Measurements from ENCODE around the gene PPM1B. TPM values are rescaled to one million over a fixed set of nuclear protein-coding genes. Genes with fewer than 3 reads are reported as not detected.
"Not testable (repeated sequence)": the region's sequence is repeated elsewhere in the genome, so short reads cannot be mapped to it uniquely, and the experiment has no call there.

The PPM1B gene
- total RNA-seq, 1 experiment from 2014 or later: 23.0 TPM

DNA sequence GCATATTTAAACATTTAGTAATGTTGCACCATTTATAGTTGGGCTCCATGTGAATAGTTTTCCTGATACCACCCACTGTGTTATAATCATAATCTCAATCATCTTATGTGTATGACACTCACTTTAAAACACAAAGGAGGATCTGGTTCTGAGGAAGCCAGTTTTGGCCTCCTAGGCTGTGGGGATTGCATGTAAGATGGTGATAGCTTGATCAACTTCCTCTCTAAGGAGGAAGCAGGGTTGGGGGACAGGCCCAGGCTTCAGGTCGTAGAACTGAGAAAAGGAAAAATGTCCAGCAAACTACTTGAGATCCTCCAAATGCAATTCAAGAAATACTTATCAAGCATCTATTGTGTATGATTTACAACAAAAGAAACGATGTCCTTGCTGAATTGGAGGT, 4.9 kb upstream of the PPM1B start:
- no peak for DNase-seq (ENCODE audit: low read depth)

GRCh38 chr2:44164617-44165016, 4.1 kb upstream of the PPM1B start:
- DNase-seq (ENCODE audit: low read depth): no peak

GRCh38 chr2:44166096-44166495, 2.6 kb upstream of the PPM1B start:
- no peak for DNase-seq (ENCODE audit: low read depth)

- DNase-seq (ENCODE audit: low read depth): no peak
Observed at GRCh38 chr2:44167311-44167907, 1.3 kb upstream of the PPM1B start.

GRCh38 chr2:44167908-44168680, 581 bp upstream of the PPM1B start:
- DNase-seq (ENCODE audit: low read depth): peak; percentile 99

DNA sequence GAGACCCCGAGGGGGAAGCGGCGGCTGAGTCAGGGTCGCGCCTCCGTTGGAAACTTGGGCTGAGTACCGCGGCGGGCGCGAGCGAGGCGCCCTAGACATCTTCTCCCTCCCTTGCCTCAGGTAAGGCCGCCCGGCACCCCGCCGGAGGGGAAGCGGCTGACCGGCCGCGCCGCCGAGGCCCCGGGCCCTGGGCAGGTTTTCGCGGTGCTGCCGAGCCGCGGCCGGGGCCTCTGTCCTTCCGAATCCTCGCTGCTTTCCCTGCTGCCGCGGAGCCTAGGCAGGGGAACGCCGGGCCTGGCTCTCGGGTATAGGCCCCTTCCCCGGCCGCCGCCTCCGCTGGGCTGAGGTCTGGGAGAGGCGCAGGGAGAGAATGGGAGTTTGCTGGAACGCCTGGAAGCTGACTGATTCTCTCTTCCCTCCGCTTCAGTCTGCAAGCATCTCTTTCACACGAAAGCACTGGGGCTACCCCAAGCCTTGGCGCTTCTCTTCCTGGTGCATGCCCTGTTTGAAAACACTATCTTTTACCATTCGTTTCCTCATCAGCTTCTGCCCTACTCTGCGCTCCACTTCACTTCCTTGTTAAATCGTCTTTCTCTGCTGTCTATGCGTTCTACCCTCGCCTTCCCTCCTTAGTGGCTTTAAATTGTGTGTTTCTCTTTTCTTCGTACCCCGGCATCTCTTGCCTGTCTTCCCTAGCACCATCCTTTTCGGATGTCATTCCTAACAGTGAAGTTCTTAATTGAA, 652 bp downstream of the PPM1B start:
- DNase-seq (ENCODE audit: low read depth): peak; percentile 56

DNA sequence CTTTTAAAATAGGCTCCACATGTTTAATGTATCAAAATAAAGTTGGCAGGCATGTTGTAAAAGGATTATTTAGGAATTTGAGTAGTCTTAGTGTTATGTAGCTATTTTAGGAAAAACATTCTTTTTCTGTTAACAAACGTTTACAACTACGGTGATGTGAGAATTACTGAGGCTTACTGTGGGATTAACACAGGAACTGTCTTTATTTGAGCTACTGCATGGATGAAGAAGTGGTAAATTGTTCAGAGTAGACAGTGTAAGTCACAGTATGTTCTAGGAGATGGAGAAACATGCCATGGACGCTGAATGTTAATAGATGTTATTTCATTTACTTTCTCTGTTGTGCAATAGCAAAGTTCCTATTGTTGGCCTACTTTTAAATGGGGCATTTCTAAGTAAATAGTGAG, 1.6 kb downstream of the PPM1B start:
- no peak for DNase-seq (ENCODE audit: low read depth)

GRCh38 chr2:44171018-44171417, 2.3 kb downstream of the PPM1B start:
- peak; percentile 17 for DNase-seq (ENCODE audit: low read depth)

DNA sequence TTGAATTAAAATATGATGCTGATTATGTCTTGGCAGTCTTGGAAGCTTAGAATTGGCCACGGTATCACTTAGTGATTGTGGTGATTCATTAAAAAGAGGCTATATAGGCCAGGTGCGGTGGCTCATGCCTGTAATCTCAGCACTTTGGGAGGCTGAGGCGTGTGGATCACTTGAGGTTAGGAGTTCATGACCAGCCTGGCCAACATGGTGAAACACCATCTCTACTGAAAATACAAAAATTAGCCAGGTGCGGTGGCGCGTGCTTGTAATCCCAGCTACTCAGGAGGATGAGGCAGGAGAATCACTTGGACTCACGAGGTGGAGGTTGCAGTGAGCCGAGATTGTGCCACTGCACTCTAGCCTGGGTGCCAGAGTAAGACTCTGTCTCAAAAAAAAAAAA, 2.8 kb downstream of the PPM1B start:
- not testable (repeated sequence) for DNase-seq (ENCODE audit: low read depth)

DNA sequence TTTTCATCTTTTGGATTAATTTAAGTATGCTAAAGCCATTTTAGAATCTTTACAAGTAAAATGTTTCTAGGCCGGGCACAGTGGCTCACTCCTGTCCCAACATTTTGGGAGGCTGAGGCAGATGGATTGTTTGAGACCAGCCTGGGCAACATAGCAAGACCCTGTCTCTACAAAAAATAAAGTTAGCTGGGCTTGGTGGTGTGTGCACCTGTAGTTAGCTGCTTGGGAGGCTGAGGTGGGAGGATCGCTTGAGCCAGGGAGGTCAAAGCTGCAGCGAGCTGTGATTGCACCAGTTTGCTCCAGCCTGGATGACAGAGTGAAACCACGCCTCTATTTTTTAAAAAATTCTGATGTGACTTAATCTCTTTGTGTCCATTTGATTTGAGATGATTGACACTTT, 3.9 kb downstream of the PPM1B start:
- no peak for DNase-seq (ENCODE audit: low read depth)

- no peak for DNase-seq (ENCODE audit: low read depth)
Observed at GRCh38 chr2:44178950-44179349, 10.3 kb downstream of the PPM1B start.

DNA sequence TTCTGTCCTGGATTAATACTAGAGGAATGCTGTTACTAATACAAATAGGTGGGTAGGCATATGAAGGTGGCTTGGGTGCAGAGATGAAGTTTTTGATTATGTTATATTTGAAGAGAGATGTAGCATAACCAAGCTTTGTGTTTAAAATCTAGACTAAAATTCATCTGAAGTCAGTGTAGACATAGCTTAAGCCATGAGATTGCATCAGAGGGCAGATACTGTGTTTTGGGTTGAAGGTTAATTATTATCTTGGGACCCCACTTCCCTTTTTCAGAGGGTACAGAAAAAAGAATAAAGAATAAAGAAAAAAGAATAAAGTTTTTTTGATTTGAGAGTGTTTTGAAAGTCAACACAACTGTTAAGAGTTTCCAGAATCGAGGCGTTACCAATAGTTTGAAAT, 13.0 kb downstream of the PPM1B start:
- DNase-seq (ENCODE audit: low read depth): no peak

DNA sequence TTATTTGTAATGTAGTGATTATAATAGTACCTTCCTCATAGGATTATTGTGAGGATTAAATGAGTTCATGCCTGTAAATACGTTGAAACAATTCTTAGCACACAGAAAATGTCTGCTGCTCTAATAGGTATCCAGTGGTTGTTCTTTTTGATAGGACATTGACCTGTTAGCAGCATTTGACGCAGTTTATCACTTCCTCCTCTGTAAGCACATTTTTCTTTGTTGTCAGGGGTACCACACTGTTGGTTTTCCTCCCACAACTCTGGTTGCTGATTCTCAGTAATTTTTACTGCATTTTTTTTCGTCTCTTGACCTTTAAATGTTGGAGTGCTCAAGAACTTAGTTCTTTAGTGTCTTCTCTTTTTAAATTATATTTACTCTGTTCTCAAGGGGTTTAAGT, 15.4 kb downstream of the PPM1B start:
- DNase-seq (ENCODE audit: low read depth): no peak

DNA sequence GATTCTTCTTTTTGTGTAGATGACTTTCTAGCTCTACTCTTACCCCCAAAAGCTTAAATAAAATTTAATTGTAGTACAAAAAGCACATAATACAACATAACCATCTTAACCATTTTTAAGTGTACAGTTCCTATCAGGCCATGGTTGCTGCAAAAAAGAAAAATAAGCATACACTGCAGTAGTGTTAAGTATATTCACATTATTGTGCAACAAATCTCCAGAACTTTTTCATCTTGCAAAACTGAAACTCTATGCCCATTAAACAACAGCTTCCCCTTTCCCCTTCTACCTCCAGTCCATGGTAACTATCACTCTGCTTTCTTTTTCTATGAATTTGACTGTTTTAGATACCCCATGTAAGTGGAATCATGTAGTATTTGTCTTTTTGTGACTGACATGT, 18.1 kb downstream of the PPM1B start:
- no peak for DNase-seq (ENCODE audit: low read depth)

DNA sequence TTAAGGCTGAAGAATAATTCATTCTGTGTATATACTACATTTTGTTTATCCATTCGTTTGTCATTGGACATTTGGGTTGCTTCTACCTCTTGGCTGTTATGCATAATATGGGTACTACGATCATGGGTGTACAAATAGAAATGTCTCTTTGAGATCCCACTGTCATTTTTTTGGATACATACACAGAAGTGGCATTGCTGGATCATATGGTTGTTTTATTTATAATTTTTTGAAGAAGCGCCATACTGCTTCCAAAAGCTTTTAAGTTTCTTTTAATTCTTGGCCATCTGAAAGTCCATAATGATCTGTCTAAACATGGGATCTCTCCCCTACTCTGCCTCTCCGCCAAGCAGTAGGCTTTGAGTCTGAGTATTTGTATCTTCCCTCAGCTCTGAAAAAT, 18.6 kb downstream of the PPM1B start:
- DNase-seq (ENCODE audit: low read depth): no peak

DNA sequence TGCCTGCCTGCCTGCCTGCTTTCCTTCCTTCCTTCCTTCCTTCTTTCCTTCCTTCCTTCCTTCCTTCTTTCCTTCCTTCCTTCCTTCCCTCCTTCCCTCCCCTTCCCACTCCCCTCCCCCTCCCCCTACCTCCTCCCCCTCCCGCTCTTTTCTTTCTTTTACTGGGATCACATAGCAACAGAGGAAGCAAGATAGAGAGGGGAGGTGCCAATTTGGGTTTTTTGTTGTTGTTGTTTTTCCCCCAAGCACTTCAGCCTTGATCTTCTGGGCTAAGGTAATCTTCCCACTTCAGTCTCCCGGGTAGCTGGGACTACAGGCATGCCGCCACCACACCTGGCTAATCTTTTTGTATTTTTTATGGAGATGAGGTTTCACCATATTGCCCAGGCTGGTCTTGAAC, 20.0 kb downstream of the PPM1B start:
- no peak for DNase-seq (ENCODE audit: low read depth)

GRCh38 chr2:44189104-44189503, 20.4 kb downstream of the PPM1B start:
- no peak for DNase-seq (ENCODE audit: low read depth)

DNA sequence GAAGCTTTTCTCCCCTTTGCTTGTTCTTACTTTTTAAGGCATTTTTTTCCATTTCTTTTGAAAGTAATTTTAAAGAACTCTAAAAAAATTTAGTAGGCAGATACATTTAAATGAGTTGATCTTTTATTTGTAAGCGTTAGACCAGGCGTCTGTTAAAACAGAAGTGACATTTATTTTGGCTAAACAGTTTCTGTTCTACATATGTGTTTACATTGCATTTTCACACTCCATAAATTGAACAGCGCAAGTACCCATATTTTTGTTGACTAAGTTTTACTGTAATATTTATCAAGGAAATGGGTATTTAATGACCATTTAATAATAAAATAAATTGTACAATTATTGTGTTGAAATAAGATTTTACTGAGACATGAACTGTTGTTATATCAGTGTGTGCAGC, 21.9 kb downstream of the PPM1B start:
- DNase-seq (ENCODE audit: low read depth): no peak

- no peak for DNase-seq (ENCODE audit: low read depth)
Observed at GRCh38 chr2:44191739-44192138, 23.1 kb downstream of the PPM1B start.

DNA sequence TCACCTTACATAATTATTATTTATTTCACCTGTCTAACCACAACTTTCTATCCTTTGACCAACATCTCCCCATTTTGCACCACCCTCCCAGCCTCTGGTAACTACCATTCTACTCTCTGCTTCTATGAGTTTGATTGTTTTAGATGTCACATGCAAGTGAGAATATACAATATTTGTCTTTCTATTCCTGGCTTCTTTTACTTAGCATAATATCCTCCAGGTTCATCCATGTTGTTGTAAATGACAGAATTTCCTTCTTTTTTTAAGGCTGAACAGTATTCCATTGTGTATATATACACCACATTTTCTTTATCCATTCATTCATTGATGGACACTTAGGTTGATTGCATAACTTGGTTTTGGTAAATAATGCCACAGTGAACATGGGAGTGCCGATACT, 24.0 kb downstream of the PPM1B start:
- no peak for DNase-seq (ENCODE audit: low read depth)

DNA sequence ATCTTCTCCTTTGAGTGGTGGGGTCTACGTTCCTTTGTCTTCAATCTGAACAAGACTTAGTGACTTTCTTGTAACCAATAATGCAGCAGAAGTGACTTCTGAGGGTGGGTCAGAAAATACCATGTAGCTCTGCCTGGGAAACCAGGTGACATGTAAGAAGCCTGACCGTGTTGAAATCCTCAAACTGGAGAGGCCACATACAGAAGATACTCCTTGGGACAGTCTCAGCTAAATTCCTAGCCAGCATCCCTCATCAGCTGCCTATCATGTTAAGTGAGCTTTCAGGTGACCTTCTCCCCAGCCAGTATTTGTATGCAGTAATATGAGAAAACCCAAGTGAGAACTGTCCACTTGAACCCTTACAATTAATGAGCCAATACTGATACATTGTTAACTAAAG, 27.0 kb downstream of the PPM1B start:
- DNase-seq (ENCODE audit: low read depth): no peak

DNA sequence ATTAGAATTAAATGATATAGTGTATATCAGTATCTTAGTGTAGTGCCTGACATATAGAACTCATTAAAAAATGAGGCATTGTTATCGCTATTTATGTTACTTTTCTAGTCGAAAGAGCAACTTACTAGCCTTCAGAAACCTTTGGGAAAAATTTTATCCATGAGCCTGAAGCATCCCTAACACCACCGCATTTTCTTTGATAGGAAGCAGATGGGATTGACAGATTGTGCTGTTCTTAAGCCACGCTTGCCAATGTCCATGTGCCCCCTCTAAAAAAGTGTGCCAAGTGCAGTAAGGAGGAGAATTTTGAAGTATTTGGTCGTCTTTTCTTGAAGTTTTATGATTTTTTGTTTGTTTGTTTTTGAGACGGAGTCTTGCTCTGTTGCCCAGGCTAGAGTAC, 29.1 kb downstream of the PPM1B start:
- no peak for DNase-seq (ENCODE audit: low read depth)

DNA sequence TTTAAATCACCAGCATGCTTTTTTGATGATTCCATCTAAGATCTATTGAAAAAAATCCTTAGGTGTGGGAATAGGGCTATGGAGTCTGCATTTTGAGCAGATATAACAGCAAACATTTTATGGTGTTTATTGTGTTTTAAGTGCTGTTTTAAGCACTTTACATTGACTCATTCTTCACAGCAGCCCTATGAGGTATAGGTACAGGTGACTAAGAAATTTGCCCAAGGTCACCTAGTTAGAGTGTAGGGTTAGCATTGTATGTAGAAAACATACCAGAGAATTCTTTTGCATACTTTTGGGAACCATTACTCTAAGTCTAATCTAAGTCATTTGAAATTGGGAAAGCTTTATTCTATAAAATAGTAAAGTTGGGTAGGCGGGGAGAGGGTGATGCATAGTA, 31.3 kb downstream of the PPM1B start:
- no peak for DNase-seq (ENCODE audit: low read depth)
